ENCODE measurements around the gene PSMD9.
"Not testable (repeated sequence)": the region's sequence is repeated elsewhere in the genome, so short reads cannot be mapped to it uniquely, and the experiment has no call there.

GRCh38 chr12:121860699-121861098 is 27.9 kb upstream of the PSMD9 start:
- not testable (repeated sequence) for TF ChIP-seq EZH2 (IDR thresholded peaks at IDR 0.05; ENCODE audit: low read depth)
- TF ChIP-seq, protein P1, sequence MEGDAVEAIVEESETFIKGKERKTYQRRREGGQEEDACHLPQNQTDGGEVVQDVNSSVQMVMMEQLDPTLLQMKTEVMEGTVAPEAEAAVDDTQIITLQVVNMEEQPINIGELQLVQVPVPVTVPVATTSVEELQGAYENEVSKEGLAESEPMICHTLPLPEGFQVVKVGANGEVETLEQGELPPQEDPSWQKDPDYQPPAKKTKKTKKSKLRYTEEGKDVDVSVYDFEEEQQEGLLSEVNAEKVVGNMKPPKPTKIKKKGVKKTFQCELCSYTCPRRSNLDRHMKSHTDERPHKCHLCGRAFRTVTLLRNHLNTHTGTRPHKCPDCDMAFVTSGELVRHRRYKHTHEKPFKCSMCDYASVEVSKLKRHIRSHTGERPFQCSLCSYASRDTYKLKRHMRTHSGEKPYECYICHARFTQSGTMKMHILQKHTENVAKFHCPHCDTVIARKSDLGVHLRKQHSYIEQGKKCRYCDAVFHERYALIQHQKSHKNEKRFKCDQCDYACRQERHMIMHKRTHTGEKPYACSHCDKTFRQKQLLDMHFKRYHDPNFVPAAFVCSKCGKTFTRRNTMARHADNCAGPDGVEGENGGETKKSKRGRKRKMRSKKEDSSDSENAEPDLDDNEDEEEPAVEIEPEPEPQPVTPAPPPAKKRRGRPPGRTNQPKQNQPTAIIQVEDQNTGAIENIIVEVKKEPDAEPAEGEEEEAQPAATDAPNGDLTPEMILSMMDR (conservative IDR thresholded peaks at IDR 0.05): not testable (repeated sequence)
